Effector memory CD4-positive, alpha-beta T cell (primary cell): Measurements from ENCODE around the gene C18orf63.

Experiments
- DNase-seq, 3 donors: peaks; one replicate each; pipeline ENCODE4 v3.0.0-alpha.2; 2020
- H3K27ac ChIP-seq: 2 replicates; pipeline ENCODE4 v1.7.0; 2013; ENCODE audit warnings: mild to moderate bottlenecking, low read length, moderate library complexity; ENCODE audit not compliant: insufficient read depth, poor library complexity, severe bottlenecking
- H3K27me3 ChIP-seq: replicated peaks from 2 replicates; pipeline ENCODE4 v1.7.0; 2013; ENCODE audit warnings: mild to moderate bottlenecking, low read length; ENCODE audit not compliant: insufficient read depth, control insufficient read depth, poor library complexity, severe bottlenecking
- H3K36me3 ChIP-seq: 2 replicates; pipeline ENCODE4 v1.7.0; 2013; ENCODE audit warnings: mild to moderate bottlenecking, low read length, moderate library complexity; ENCODE audit not compliant: control insufficient read depth, insufficient read depth
- H3K4me1 ChIP-seq: 2 replicates; pipeline ENCODE4 v1.7.0; 2013; ENCODE audit warnings: low read length, mild to moderate bottlenecking; ENCODE audit not compliant: control insufficient read depth, insufficient read depth, poor library complexity, severe bottlenecking
- H3K4me3 ChIP-seq: 2 replicates; pipeline ENCODE4 v1.7.0; 2013; ENCODE audit warnings: low read length, low read depth, mild to moderate bottlenecking; ENCODE audit not compliant: insufficient read depth, poor library complexity, severe bottlenecking
- H3K9me3 ChIP-seq: 2 replicates; pipeline ENCODE4 v1.7.0; 2013; ENCODE audit warnings: mild to moderate bottlenecking, low read length, moderate library complexity; ENCODE audit not compliant: control insufficient read depth
- total RNA-seq, 3 donors: gene quantifications; one replicate each; lab custom pipeline; 2026; lab: John Stamatoyannopoulos, UW

Gene C18orf63
- 0 reads per million in 3 donors for total RNA-seq

GRCh38 chr18:74315464-74316256, at the start of gene C18orf63:
C18orf63 (plus strand) TSS chr18:74315839; CDS start chr18:74317866, 2,027 bp downstream.
- no peaks in the 10 kb centered on the region for H3K9me3 ChIP-seq
- H3K27ac ChIP-seq: no peak within 1 kb of the TSS
- no peaks in the 10 kb centered on the region for H3K36me3 ChIP-seq
- no peak for DNase-seq
- H3K27me3 ChIP-seq: no peaks in the 10 kb centered on the region
- H3K4me3 ChIP-seq: no peak within 1 kb of the TSS
- H3K4me1 ChIP-seq: no peaks in the 10 kb centered on the region

GRCh38 chr18:74266161-74266560, 49.5 kb upstream of the C18orf63 start:
- DNase-seq: no peak
- H3K4me3 ChIP-seq: no peak overlapping the region
- no peaks in the 10 kb centered on the region for H3K9me3 ChIP-seq
- no peaks in the 10 kb centered on the region for H3K27me3 ChIP-seq
- H3K36me3 ChIP-seq: peaks cover 18% of the 10 kb centered on the region
- H3K27ac ChIP-seq: no peak overlapping the region
- H3K4me1 ChIP-seq: no peaks in the 10 kb centered on the region

- Histone ChIP-seq H3K4me3 (no peak overlapping the region), H3K9me3 (no peaks in the 10 kb centered on the region), H3K27me3 (no peaks in the 10 kb centered on the region), H3K4me1 (no peaks in the 10 kb centered on the region), H3K27ac (no peak overlapping the region), H3K36me3 (peaks cover 9% of the 10 kb centered on the region)
- DNase-seq: no peak
These were observed 47.5 kb upstream of the C18orf63 start for GRCh38 chr18:74268175-74268574.

GRCh38 chr18:74268933-74269620, 46.6 kb upstream of the C18orf63 start:
- no peaks in the 10 kb centered on the region for H3K27me3 ChIP-seq
- no peak overlapping the region for H3K4me3 ChIP-seq
- peaks cover 7% of the 10 kb centered on the region for H3K36me3 ChIP-seq
- no peak for DNase-seq
- H3K27ac ChIP-seq: no peak overlapping the region
- H3K9me3 ChIP-seq: no peaks in the 10 kb centered on the region
- no peaks in the 10 kb centered on the region for H3K4me1 ChIP-seq

- H3K4me3 ChIP-seq: no peak overlapping the region
- H3K4me1 ChIP-seq: no peaks in the 10 kb centered on the region
- H3K27ac ChIP-seq: no peak overlapping the region
- no peaks in the 10 kb centered on the region for H3K36me3 ChIP-seq
- no peaks in the 10 kb centered on the region for H3K27me3 ChIP-seq
- DNase-seq: no peak
- H3K9me3 ChIP-seq: no peaks in the 10 kb centered on the region
These were observed 44.0 kb upstream of the C18orf63 start for GRCh38 chr18:74271635-74272034.

DNA sequence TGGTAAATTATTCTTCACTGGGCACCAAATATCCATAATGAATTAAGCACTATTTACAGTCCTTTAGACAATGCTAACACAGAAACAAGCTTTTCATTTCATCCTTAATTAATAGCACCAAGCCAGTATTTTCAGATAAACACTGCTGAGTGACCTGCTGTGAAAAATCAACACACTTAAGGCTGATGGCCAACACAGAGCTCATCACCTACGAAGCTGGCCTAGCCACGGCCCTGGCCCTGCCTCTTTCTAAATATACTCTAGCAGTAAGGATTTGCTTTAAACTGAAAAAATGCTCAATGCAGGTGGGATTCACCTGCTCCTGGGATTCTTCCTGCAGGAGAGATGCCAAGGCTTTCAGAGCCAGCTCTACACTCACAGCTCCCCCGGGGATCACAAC, 42.2 kb upstream of the C18orf63 start:
- Histone ChIP-seq H3K4me1 (no peaks in the 10 kb centered on the region), H3K9me3 (no peaks in the 10 kb centered on the region), H3K27me3 (no peaks in the 10 kb centered on the region), H3K4me3 (no peak overlapping the region), H3K27ac (no peak overlapping the region), H3K36me3 (no peaks in the 10 kb centered on the region)
- DNase-seq: no peak

- Histone ChIP-seq H3K4me3 (no peak overlapping the region), H3K27ac (no peak overlapping the region), H3K27me3 (no peaks in the 10 kb centered on the region), H3K9me3 (no peaks in the 10 kb centered on the region), H3K36me3 (no peaks in the 10 kb centered on the region), H3K4me1 (no peaks in the 10 kb centered on the region)
- no peak for DNase-seq
These were observed 40.9 kb upstream of the C18orf63 start for GRCh38 chr18:74274700-74275099.

GRCh38 chr18:74275736-74276135, 39.9 kb upstream of the C18orf63 start:
- no peak overlapping the region for H3K4me3 ChIP-seq
- H3K9me3 ChIP-seq: no peaks in the 10 kb centered on the region
- no peaks in the 10 kb centered on the region for H3K27me3 ChIP-seq
- H3K27ac ChIP-seq: no peak overlapping the region
- no peaks in the 10 kb centered on the region for H3K36me3 ChIP-seq
- DNase-seq: no peak
- H3K4me1 ChIP-seq: no peaks in the 10 kb centered on the region

- DNase-seq: no peak
- no peak overlapping the region for H3K27ac ChIP-seq
- no peak overlapping the region for H3K4me3 ChIP-seq
- no peaks in the 10 kb centered on the region for H3K36me3 ChIP-seq
- H3K4me1 ChIP-seq: no peaks in the 10 kb centered on the region
- no peaks in the 10 kb centered on the region for H3K27me3 ChIP-seq
- no peaks in the 10 kb centered on the region for H3K9me3 ChIP-seq
These were observed 39.0 kb upstream of the C18orf63 start for GRCh38 chr18:74276609-74277008.

GRCh38 chr18:74277296-74277695, 38.3 kb upstream of the C18orf63 start:
- no peak for DNase-seq
- H3K36me3 ChIP-seq: no peaks in the 10 kb centered on the region
- H3K4me1 ChIP-seq: no peaks in the 10 kb centered on the region
- no peaks in the 10 kb centered on the region for H3K9me3 ChIP-seq
- no peak overlapping the region for H3K27ac ChIP-seq
- H3K4me3 ChIP-seq: no peak overlapping the region
- no peaks in the 10 kb centered on the region for H3K27me3 ChIP-seq
